Sciatic nerve (tissue), 2 donors: ENCODE results near the gene TRAPPC8. TPM values are rescaled to one million over a fixed set of nuclear protein-coding genes. Genes with fewer than 3 reads are reported as not detected.
"Not testable (repeated sequence)": the region's sequence is repeated elsewhere in the genome, so short reads cannot be mapped to it uniquely, and the experiment has no call there.

Source experiments
- ATAC-seq: fragments of 200-7000 bp; cut with Tn5 transposase; one replicate; pipeline ENCODE4 v1.9.1; 2020; ENCODE audit warnings: mild to moderate bottlenecking, moderate library complexity
- DNase-seq: peaks from one replicate; pipeline ENCODE4 v3.0.0-alpha.2; 2020; ENCODE audit warnings: low spot score
- intact Hi-C: fragments of 100-400 bp; cut with DNase I; formaldehyde crosslinking; loops from one replicate; pipeline ENCODE4 v1.14.2; 2022
- total RNA-seq: library from RNA; stranded (reverse); fragmentation: NEBNext Ultra II Directional; extraction: Animal tissue kit (Norgen Biotek cat#: 25700); gene quantifications from one replicate; pipeline ENCODE4 v1.2.1, GENCODE V29; 2021
- donor health status: DM: no; HTN: no; CAD: no.
- donor health status: DM: no; HTN: no; CAD: no.

Gene TRAPPC8
- total RNA-seq, 1 donor from 2014 or later = 53.2 TPM

- intact Hi-C loops = no loop called here
- ATAC-seq (peak; percentile 42), DNase-seq (no peak)
Measured at GRCh38 chr18:31819106-31819924, 123.6 kb downstream of the TRAPPC8 start.

DNA sequence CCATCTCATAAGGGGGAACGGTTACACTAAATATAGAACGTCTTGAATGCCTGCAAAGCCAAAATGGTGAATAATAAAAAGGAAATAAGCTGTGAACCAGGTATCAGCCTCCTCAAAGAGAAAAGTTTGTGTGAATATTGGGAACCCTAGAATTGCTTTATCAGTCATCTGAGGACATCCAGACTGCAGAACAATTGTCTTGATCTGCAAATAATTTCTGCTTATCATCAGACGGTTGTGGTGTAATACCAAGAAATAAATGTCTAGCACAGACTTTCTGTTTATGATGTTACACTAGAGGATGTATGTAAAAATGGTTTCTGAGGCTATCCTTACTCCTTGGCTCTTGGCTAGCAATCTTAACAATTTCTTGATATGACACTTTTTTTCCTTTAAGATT, 128.8 kb downstream of the TRAPPC8 start:
- intact Hi-C loops = no loop called here

DNA sequence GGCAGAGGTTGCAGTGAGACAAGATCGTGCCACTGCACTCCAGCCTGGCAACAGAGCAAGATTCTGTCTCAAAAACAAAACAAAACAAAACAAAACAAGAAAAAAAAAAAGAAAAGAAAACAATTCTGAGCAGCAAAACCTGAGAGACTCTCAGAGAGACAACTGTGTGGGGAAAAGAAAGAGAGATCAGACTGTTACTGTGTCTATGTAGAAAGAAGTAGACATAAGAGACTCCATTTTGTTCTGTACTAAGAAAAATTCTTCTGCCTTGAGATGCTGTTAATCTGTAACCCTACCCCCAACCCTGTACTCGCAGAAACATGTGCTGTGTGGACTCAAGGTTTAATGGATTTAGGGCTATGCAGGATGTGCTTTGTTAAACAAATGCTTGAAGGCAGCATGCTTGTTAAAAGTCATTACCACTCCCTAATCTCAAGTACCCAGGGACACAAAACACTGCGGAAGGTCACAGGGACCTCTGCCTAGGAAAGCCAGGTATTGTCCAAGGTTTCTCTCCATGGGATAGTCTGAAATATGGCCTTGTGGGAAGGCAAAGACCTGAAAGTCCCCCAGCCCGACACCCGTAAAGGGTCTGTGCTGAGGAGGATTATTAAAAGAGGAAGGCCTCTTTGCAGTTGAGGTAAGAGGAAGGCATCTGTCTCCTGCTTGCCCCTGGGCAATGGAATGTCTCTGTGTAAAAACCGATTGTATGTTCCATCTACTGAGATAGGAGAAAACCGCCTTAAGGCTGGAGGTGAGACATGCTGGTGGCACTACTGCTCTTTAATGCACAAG, 132.4 kb downstream of the TRAPPC8 start:
- ATAC-seq, intact Hi-C loops, DNase-seq: not testable (repeated sequence)

More for the DNA sequence above, 128.8 kb downstream of the TRAPPC8 start:
- ATAC-seq = no peak
- DNase-seq = no peak

DNA sequence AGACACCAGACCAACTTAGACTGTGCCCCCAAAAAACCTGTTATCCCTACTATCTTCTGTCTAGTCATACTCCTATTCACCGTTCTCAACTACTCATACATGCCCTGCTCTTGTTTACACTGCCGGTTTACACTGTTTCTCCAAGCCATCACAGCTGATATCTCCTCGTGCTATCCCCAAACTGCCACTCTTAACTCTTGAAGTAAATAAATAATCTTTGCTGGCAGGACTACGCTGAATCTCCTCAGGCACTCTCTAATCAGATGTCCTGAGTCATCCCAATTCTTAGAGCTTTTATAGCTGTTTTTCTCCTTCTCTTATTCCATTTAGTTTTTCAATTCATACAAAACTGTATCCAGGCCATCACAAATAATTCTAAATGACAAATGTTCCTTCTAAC, 133.9 kb downstream of the TRAPPC8 start:
- ATAC-seq, DNase-seq, intact Hi-C loops: not testable (repeated sequence)

DNA sequence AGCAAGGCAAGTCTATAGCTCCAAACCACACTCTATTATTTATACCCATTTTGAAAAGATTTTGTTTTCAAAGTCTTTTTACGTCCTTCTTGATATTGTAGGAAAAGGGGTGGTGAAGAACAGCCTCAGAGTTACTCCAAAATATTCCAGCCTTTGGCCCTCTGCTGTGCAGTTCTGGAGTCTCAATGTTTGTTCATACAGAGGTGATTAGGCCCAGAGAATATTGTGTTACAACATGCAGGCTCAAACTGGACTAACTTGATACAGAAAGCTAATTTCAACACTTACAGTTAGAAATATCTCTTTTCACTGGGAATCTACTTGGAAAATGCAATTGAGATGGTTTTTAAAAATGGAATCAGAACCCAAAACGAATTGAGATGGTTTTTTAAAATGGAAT, 141.8 kb downstream of the TRAPPC8 start:
- intact Hi-C loops = no loop called here
- ATAC-seq (no peak), DNase-seq (no peak)

- intact Hi-C loops, DNase-seq, ATAC-seq: not testable (repeated sequence)
Measured at GRCh38 chr18:31799257-31799656, 143.7 kb downstream of the TRAPPC8 start.

GRCh38 chr18:31798399-31798798, 144.5 kb downstream of the TRAPPC8 start:
- DNase-seq = no peak
- intact Hi-C loops = no loop called here
- ATAC-seq = no peak

DNA sequence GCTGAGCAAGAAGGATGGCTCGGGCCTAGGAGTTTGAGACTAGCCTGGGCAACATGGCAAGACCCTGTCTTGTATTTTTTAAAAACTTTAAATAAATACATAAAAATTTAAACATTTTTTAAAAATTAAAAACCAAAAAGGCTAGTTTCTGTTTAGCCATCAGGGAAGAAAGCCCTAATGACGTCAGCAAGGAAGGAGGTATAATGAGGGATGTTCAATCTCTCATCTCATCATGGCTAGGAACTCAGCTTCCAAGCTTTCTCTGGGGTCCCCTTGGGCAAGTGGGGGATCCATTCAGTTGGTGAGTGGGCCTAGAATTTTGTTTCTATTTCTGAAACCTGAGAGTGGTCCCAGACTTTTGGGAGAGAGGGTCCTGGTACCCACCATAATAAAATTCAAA, 147.2 kb downstream of the TRAPPC8 start:
- intact Hi-C loops = no loop called here
- DNase-seq (no peak), ATAC-seq (no peak)

- no peak for ATAC-seq
Measured at GRCh38 chr18:31793531-31793930, 149.4 kb downstream of the TRAPPC8 start.

GRCh38 chr18:31792580-31792911, 150.4 kb downstream of the TRAPPC8 start:
- DNase-seq = no peak
- ATAC-seq = no peak
- intact Hi-C loops = no loop called here

More at GRCh38 chr18:31793531-31793930, 149.4 kb downstream of the TRAPPC8 start:
- intact Hi-C loops = no loop called here
- DNase-seq = no peak

- intact Hi-C loops = no loop called here
- no peak for ATAC-seq
Measured at GRCh38 chr18:31791817-31792579, 150.9 kb downstream of the TRAPPC8 start.

DNA sequence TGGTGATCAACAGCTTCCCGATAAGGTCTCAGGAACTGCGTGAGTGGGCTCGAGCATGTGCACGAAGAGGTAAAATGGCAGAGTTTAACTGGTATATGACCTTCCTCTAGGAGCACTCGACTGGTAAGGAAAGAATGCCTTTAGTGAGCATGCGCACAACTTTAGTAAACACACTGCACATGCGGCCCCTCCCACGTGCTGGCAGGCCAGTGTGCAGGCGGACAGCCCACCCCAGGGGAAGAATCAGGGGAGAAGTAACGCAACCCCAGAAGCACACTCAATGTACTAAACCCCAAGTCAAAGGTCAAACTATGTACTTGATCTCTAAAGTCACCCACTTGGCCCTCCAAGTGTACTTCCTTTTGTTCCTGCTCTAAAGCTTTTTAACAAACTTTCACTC, 153.5 kb downstream of the TRAPPC8 start:
- DNase-seq (no peak), ATAC-seq (no peak)
- intact Hi-C loops = no loop called here

More at GRCh38 chr18:31791817-31792579, 150.9 kb downstream of the TRAPPC8 start:
- no peak for DNase-seq

DNA sequence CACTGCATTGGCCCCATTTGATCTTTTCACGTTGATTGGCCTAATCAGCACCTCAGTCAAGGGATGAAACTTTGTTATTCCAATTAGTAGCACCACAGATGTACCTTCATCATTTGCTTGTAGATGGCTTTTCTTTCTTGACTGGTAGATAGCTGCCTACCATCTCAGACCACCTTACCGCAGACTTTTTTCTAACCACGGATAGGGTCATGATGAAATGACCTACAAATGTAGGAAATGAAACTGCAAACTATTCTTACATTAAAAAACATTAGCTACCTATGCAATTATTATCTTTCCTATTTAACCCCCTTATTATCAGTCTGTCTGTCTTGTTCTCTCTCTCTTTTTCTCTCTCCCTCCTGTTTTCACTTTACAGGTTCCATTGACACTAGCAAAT, 159.9 kb downstream of the TRAPPC8 start:
- intact Hi-C loops = no loop called here
- ATAC-seq (no peak), DNase-seq (no peak)

Other genes starting within 250 kb of the TRAPPC8 start
- gene SLC25A52, start 182.2 kb downstream of the TRAPPC8 start, total RNA-seq = not detected
- 8.5 TPM for gene RNF125, start 75.7 kb upstream of the TRAPPC8 start, total RNA-seq
- 22.2 TPM for gene RNF138, start 148.7 kb upstream of the TRAPPC8 start, total RNA-seq
- not detected for gene MEP1B, start 246.9 kb upstream of the TRAPPC8 start, total RNA-seq